HEK293T (cell line): ENCODE results near the gene VSIG10.

Source experiments
- BHLHE40 ChIP-seq: fragments of 450-650 bp; IDR thresholded peaks from 2 replicates; pipeline ENCODE4 v1.6.1; 2016; ENCODE audit warnings: mild to moderate bottlenecking, moderate library complexity, borderline replicate concordance
- ELF4 ChIP-seq: fragments of 450-650 bp; IDR thresholded peaks from 2 replicates; pipeline ENCODE4 v1.6.1; 2017; ENCODE audit warnings: antibody characterized with exemption
- FOXA1 ChIP-seq: fragments of 450-650 bp; IDR thresholded peaks from 2 replicates; pipeline ENCODE4 v1.6.1; 2016; ENCODE audit warnings: mild to moderate bottlenecking
- FOXK2 ChIP-seq: fragments of 450-650 bp; IDR thresholded peaks from 2 replicates; pipeline ENCODE4 v1.6.1; 2016; ENCODE audit warnings: mild to moderate bottlenecking
- L3MBTL2 ChIP-seq: fragments of 450-650 bp; conservative IDR thresholded peaks from 2 replicates; pipeline ENCODE4 v1.6.1; 2016; ENCODE audit warnings: mild to moderate bottlenecking
- LEF1 ChIP-seq: fragments of 450-650 bp; IDR thresholded peaks from 2 replicates; pipeline ENCODE4 v1.6.1; 2017; ENCODE audit warnings: mild to moderate bottlenecking, borderline replicate concordance
- SP1 ChIP-seq: fragments of 450-650 bp; IDR thresholded peaks from 2 replicates; pipeline ENCODE4 v1.6.1; 2017
- SUZ12 ChIP-seq: fragments of 450-650 bp; IDR thresholded peaks from 2 replicates; pipeline ENCODE4 v1.6.1; 2016; ENCODE audit warnings: mild to moderate bottlenecking
- TF ChIP-seq, protein P1 (sequence below): fragments of 450-650 bp; IDR thresholded peaks from 2 replicates; pipeline ENCODE4 v1.6.1; 2016

DNA sequence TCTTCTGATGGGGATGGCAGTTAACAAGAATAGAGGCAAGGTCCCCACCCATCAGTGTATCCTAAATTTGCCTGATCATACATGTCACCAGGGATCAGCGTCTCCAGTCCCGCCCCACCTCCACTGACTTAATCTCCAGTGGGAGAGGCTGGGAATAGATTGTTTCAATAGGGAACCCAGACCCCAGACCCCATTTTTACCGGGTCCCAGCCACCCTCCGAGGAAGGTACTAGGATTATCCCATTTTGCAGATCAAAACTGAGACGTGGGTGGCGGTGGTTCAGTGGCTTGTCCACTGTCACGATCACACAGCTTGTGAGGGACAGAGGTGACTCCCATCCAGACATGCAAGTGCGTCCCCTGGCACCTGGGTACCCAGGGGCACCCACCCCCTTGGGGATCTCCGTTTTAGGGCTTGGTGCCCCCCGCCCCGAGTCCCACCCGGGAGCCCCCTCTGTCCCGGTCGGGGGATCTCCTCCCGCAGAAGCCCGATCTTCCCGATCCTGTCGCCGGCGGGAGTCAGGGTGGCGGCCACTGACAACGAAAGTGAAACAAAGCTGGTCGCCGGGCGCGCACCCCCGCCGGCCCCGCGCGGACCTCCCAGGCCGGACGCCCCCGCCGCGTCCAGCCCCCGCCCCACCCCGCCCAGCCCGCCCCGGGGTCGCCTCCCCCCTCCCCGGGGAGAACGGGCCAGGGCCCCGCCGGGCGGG is 43.4 kb downstream of the VSIG10 start:
- TF ChIP-seq, protein P1, sequence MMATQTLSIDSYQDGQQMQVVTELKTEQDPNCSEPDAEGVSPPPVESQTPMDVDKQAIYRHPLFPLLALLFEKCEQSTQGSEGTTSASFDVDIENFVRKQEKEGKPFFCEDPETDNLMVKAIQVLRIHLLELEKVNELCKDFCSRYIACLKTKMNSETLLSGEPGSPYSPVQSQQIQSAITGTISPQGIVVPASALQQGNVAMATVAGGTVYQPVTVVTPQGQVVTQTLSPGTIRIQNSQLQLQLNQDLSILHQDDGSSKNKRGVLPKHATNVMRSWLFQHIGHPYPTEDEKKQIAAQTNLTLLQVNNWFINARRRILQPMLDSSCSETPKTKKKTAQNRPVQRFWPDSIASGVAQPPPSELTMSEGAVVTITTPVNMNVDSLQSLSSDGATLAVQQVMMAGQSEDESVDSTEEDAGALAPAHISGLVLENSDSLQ: no peak
- TF ChIP-seq SP1: no peak
- no peak for TF ChIP-seq FOXA1
- TF ChIP-seq L3MBTL2: no peak
- no peak for TF ChIP-seq BHLHE40
- no peak for TF ChIP-seq LEF1
- no peak for TF ChIP-seq ELF4
- no peak for TF ChIP-seq SUZ12
- no peak for TF ChIP-seq FOXK2
